ENCODE measurements around the gene PCDHGA3.

DNA sequence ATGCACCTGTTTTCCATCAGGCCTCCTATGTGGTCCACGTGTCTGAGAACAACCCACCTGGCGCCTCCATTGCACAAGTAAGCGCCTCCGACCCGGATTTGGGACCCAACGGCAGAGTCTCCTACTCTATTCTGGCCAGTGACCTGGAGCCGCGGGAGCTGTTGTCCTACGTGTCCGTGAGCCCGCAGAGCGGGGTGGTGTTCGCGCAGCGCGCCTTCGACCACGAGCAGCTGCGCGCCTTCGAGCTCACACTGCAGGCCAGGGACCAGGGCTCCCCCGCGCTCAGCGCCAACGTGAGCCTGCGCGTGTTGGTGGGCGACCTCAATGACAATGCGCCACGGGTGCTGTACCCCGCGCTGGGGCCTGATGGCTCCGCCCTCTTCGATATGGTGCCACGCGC lies 8.0 kb downstream of the PCDHGA3 start:
- TF ChIP-seq, protein P1, sequence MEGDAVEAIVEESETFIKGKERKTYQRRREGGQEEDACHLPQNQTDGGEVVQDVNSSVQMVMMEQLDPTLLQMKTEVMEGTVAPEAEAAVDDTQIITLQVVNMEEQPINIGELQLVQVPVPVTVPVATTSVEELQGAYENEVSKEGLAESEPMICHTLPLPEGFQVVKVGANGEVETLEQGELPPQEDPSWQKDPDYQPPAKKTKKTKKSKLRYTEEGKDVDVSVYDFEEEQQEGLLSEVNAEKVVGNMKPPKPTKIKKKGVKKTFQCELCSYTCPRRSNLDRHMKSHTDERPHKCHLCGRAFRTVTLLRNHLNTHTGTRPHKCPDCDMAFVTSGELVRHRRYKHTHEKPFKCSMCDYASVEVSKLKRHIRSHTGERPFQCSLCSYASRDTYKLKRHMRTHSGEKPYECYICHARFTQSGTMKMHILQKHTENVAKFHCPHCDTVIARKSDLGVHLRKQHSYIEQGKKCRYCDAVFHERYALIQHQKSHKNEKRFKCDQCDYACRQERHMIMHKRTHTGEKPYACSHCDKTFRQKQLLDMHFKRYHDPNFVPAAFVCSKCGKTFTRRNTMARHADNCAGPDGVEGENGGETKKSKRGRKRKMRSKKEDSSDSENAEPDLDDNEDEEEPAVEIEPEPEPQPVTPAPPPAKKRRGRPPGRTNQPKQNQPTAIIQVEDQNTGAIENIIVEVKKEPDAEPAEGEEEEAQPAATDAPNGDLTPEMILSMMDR (IDR thresholded peaks at IDR 0.05): no peak
- TF ChIP-seq POLR2A (IDR thresholded peaks at IDR 0.05): no peak
